ENCODE data around the gene TRAF3IP1. TPM values are rescaled to one million over a fixed set of nuclear protein-coding genes. Genes with fewer than 3 reads are reported as not detected.
"Not testable (repeated sequence)": the region's sequence is repeated elsewhere in the genome, so short reads cannot be mapped to it uniquely, and the experiment has no call there.

TRAF3IP1 gene
- total RNA-seq, 4 donors from 2014 or later = 11.0 to 27.2 (median 13.4) TPM

- DNase-seq = no peak
- H3K27me3 ChIP-seq = no peaks in the 10 kb centered on the region
- H3K27ac ChIP-seq = no peak overlapping the region
- H3K9me3 ChIP-seq = no peaks in the 10 kb centered on the region
- TF ChIP-seq POLR2A (IDR thresholded peaks at IDR 0.05) (no peak), CTCF (IDR thresholded peaks at IDR 0.05) (no peak)
- peaks cover 0 to 5% (median 0%) of the 10 kb centered on the region in 4 donors for H3K4me1 ChIP-seq
- H3K36me3 ChIP-seq = peaks cover 0 to 53% (median 0%) of the 10 kb centered on the region in 3 donors
- H3K4me3 ChIP-seq = no peak overlapping the region
Observed at GRCh38 chr2:238441262-238442114, 121.2 kb downstream of the TRAF3IP1 start.

GRCh38 chr2:238442257-238442656 is 121.9 kb downstream of the TRAF3IP1 start:
- H3K4me1 ChIP-seq, H3K27ac ChIP-seq: not testable (repeated sequence)
- peaks cover 0 to 55% (median 0%) of the 10 kb centered on the region in 3 donors for H3K36me3 ChIP-seq

GRCh38 chr2:238444242-238444641 is 123.9 kb downstream of the TRAF3IP1 start:
- Histone ChIP-seq H3K4me3 (no peak overlapping the region), H3K9me3 (no peaks in the 10 kb centered on the region), H3K27me3 (no peaks in the 10 kb centered on the region), H3K27ac (no peak overlapping the region), H3K4me1 (no peaks in the 10 kb centered on the region), H3K36me3 (peaks cover 0 to 64% (median 0%) of the 10 kb centered on the region in 3 donors)
- no peak for TF ChIP-seq CTCF (IDR thresholded peaks at IDR 0.05)
- TF ChIP-seq POLR2A (IDR thresholded peaks at IDR 0.05) = no peak
- no peak for DNase-seq

More at GRCh38 chr2:238442257-238442656, 121.9 kb downstream of the TRAF3IP1 start:
- DNase-seq, H3K4me3 ChIP-seq, H3K27me3 ChIP-seq, H3K9me3 ChIP-seq: not testable (repeated sequence)

- DNase-seq = no peak
- no peak for TF ChIP-seq CTCF (IDR thresholded peaks at IDR 0.05)
- TF ChIP-seq POLR2A (IDR thresholded peaks at IDR 0.05) = no peak
- H3K27ac ChIP-seq = no peak overlapping the region
- no peaks in the 10 kb centered on the region for H3K9me3 ChIP-seq
- no peaks in the 10 kb centered on the region for H3K27me3 ChIP-seq
- H3K36me3 ChIP-seq = peaks cover 0 to 64% (median 0%) of the 10 kb centered on the region in 3 donors
- no peak overlapping the region for H3K4me3 ChIP-seq
- H3K4me1 ChIP-seq = no peaks in the 10 kb centered on the region
Observed at GRCh38 chr2:238445409-238446190, 125.3 kb downstream of the TRAF3IP1 start.

GRCh38 chr2:238446371-238446770 is 126.1 kb downstream of the TRAF3IP1 start:
- H3K4me3 ChIP-seq = no peak overlapping the region
- no peak overlapping the region for H3K27ac ChIP-seq
- H3K36me3 ChIP-seq = peaks cover 0 to 71% (median 0%) of the 10 kb centered on the region in 3 donors
- TF ChIP-seq POLR2A (IDR thresholded peaks at IDR 0.05) (no peak), CTCF (IDR thresholded peaks at IDR 0.05) (no peak)
- no peaks in the 10 kb centered on the region for H3K9me3 ChIP-seq
- DNase-seq = no peak
- H3K27me3 ChIP-seq = no peaks in the 10 kb centered on the region
- H3K4me1 ChIP-seq = no peaks in the 10 kb centered on the region
